IPS-NIHi11 (cell line): ENCODE measurements around the gene FBXL20.

Source experiments
- DNase-seq: peaks from one replicate; pipeline ENCODE4 v3.0.0; 2012; ENCODE audit warnings: mixed read lengths, low spot score

Gene FBXL20

DNA sequence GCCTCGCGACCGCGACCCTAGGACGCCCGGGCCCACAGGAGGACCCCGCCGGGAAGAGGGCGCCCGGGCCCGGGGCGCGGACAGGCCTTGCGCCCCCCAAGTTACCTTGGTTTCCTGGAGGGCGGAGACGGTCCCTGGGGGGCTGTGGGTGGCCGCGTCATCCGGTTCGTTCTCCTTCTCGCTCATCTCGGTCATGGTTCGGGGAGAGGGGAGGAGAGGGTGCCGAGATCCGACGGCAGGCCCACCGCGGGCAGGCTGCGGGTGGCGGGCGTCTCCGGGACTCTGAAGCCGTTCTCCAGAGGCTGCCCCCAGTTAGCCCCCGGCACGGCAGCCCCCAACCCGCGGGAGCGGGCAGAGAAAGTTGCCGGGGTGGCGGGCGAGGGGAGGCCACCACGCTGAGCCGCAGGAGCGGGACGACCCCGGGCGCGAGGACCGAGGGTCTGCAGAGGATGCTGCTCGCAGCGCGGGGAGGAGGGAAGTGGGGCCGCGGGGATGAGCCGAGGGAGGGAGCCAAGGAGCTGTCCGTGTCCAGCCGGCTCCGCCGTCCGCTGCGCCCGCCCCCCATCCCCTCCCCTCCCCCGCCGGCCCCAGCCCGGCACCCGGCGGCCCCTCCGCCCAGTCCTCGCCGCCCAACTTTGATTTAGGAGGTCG lies 176.0 kb downstream of the FBXL20 start, which contains the start of gene STAC2:
STAC2 (minus strand) TSS at position 638 of the 651 bp plus-strand sequence; CDS start at position 195, 443 bp downstream.
- DNase-seq = no peak

GRCh38 chr17:39224778-39225307 lies 176.6 kb downstream of the FBXL20 start:
- no peak for DNase-seq

- no peak for DNase-seq
Measured at GRCh38 chr17:39223907-39224777, 177.3 kb downstream of the FBXL20 start.

DNA sequence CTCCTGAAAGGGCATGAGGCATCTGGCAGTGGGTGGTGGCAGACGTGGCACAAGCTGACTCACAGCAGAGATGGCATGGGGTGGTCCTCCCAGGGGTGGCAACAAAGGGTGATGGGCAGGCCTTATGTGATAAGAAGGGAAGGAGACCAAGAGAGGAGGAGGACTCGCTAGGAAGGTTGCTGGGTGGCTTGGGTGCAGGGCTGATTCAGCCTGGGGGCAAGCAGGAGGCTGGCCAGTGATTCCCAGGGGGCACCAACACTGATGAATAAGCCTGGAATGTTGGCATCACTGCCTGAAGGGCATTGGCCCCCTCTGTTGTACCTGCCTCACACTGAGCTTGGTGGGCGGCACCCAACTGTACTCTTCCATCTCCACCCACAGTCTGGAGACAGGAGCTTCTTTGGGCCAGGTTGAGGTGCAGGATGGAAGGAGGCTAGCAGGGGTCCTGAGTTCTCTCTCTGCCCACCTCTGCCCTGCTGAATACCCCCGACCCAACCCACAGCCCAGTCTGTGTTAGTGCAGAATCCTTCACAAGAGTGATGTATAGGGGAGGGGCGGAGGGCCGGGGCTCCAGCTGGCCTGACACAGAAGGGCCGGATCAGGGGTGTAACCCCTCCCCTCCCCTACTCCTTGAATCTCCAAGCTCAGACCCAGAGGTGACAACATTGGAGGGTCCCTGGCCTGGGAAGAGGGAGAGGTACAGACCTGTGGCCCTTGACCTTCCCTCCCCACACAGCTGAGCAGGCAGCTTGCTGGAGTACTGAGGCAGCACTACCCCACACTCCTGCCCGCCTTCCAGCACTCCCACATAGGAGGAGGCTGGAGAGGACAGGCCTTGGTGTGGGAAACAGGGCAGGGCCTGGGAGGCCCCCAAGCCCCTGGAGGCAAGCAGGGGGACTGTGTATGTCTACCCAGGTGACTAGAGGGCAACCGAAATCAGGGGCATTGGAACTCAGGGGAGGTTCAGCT lies 178.3 kb downstream of the FBXL20 start:
- no peak for DNase-seq

- DNase-seq = no peak
Measured at GRCh38 chr17:39222151-39222550, 179.3 kb downstream of the FBXL20 start.

DNA sequence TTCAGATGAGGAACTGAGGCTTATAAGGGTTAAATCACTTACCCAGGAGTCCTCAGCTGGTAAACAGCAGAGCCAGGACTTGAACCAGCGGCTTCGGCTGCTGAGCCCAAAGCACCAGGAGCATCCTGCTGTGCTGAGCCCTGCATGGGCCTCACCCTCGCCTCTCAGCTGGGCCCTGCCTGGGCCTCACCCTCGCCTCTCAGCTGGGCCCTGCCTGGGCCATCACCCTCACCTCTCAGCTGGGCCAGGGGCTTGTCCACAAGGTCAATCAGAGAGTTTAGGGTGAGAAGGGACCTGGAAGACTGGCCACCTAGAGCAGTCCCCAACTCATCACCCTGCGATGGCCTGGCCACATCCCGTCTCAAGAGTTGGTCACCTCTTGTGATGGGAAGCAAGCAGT lies 179.9 kb downstream of the FBXL20 start:
- DNase-seq = no peak

- no peak for DNase-seq
Measured at GRCh38 chr17:39219647-39220154, 181.7 kb downstream of the FBXL20 start.

GRCh38 chr17:39218906-39219305 lies 182.5 kb downstream of the FBXL20 start:
- DNase-seq = no peak

- DNase-seq = no peak
Measured at GRCh38 chr17:39217734-39218369, 183.6 kb downstream of the FBXL20 start.

DNA sequence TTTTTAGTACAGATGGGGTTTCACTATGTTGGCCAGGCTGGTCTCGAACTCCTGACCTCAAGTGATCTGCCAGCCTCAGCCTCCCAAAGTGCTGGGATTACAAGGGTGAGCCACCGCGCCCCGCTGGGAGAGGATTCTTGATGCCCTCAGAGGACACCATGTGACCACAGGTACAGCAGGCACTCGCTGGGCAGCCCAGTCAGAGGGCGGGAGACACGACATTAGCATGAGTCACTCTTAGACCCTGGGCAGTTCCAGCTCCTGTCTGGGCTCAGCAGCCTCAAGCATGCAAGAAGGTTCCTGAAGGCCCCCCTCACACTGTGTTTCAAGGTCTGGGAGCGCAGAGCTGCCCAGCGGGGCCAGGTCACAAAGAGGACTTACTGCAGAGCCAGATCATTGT lies 187.6 kb downstream of the FBXL20 start:
- no peak for DNase-seq

DNA sequence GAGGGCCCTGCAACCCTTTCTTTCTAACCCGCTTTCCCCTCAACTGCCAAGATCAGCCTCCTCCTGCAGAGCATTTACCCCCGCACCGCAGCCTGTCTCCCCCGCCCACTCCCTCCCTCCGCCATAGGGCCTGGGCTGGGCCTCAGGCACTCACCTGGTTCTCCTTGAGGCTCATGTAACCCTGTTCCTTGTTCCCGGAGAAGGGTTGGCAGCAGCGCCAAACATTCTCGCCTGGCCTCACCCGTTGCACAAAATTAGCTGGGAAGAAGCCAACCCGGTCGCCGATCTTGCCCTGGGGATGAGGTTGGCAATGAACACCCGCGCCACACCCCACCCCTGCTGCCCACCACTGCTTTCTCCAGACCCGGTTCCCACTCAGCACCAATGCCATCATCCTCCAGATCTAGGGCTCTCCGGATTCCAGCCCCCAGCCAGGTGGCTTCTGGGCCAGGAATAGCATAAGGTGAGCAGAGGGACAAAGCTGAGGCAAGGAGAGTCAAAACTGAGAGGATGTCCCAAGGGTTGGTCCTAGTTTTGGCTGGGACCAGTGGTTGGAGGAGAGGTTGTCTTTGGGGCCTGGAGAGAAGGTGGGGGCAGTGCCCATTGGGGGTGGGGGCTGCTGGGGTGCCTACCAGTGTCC lies 188.5 kb downstream of the FBXL20 start:
- DNase-seq = no peak

- DNase-seq = no peak
Measured at GRCh38 chr17:39212195-39212810, 189.1 kb downstream of the FBXL20 start.

GRCh38 chr17:39210093-39210434 lies 191.4 kb downstream of the FBXL20 start:
- DNase-seq = no peak

DNA sequence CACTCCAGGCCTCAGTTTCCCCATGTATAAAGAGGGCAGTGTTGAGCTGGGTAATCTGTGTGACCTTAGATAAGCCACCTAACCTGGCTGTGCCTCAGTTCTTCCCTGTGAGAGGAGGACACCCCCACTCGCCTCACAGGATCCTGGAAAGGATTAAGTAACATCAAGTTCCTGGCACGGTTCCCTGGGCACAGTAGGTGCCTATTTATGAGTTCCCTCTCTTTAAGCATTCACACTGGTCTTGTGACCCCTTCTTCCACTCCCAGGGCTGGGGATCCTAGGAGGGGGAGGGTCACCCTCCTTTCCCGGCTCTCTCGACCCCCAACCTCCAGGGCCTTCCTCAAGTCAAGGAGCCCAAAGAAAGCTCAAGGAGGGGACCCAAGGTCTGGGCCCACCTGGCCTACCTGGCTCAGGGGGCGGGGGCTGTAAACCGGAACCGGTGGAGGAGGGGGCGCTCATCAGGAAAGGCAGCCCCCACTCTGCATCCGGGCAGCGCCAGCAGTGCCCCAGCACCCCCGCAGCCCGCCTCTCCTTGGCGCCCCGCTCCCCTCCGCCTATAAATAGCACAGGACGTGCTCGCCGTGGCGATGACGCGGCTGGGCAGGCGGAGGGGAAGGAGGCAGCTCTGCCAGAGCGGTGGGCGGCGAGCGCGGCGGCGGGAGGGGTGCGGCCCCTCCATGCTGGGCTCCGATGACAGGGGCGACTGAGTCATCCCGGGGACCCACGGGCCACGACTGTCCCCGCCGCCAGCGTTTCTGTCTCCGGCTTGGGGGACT lies 191.9 kb downstream of the FBXL20 start:
- peak; percentile 61 for DNase-seq

DNA sequence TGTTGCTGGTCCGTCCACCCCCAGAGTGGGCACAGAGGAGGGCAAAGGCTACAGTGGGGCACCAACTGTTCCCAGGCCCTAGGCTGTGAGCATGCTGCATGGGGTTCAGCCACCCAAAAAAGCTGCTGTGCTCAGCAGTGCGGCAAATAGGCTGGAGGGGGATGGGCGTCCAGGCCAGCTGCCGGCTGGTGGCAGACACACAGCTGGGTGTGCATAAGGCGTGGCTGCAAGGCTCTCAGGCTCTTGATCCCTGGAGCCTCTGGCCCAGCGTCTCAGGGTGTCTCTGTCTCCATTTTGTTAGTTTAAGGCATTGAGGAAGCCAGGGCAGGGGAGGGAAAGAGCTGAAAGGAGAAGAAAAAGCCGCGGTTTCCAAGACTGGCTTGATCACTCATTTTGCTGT lies 192.5 kb downstream of the FBXL20 start:
- DNase-seq = no peak

GRCh38 chr17:39208136-39208535 lies 193.3 kb downstream of the FBXL20 start:
- no peak for DNase-seq

DNA sequence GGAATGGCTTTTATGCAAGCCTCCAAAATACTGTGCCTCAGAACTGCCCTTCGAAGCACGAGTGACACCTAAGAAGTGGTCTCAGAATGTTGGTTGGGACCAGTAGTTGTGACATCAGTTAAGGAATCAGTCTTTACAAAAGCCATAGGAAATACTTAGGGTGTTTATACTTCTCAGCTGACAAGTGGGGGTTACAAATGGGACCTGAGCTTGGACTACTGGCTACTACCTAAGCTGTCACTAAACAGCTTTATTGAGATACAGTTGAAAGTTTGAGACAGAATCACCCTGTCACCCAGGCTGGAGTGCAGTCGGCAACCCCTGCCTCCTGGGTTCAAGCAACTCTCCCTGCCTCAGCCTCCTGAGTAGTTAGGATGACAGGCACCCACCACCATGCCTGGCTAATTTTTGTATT lies 196.3 kb downstream of the FBXL20 start:
- DNase-seq = no peak

DNA sequence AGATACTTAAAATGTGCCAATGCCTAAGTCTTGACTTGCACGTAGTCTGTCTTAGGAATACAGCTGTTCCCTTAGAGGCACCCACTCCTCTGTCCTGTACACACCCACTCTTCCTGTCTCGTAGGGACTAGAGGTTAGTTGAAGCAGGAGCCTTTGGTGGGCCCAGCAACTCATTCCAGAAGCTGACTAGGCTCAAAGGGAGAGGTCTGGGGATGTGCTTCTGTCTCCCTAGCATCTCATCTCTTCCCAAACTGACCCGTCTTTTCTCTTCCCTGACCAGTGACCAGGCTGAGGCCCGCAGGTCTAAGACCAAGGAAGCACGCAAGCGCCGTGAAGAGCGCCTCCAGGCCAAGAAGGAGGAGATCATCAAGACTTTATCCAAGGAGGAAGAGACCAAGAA lies 197.2 kb downstream of the FBXL20 start:
- no peak for DNase-seq
